H9 (cell line): ENCODE measurements around the gene HPCAL1. TPM values are rescaled to one million over a fixed set of nuclear protein-coding genes. Genes with fewer than 3 reads are reported as not detected.

Experiments used
- DNase-seq: peaks from one replicate; pipeline ENCODE4 v3.0.0-alpha.2; 2017
- H2AFZ ChIP-seq: one replicate; pipeline ENCODE4 v1.6.1; 2013; ENCODE audit warnings: mild to moderate bottlenecking, low read length, control low read depth, moderate library complexity
- H2AK5ac ChIP-seq: 2 replicates; pipeline ENCODE4 v1.6.1; 2013; ENCODE audit warnings: low read length, control low read depth, mixed read lengths; ENCODE audit not compliant: insufficient read length
- H2BK120ac ChIP-seq: one replicate; pipeline ENCODE4 v1.6.1; 2013; ENCODE audit warnings: low read depth, mild to moderate bottlenecking, low read length, control low read depth, inconsistent platforms; ENCODE audit not compliant: poor library complexity, severe bottlenecking
- H2BK12ac ChIP-seq: 2 replicates; pipeline ENCODE4 v1.6.1; 2013; ENCODE audit warnings: low read length, control low read depth, mixed read lengths, low read depth; ENCODE audit not compliant: insufficient read length
- H2BK15ac ChIP-seq: 2 replicates; pipeline ENCODE4 v1.6.1; 2013; ENCODE audit warnings: low read depth, low read length, control low read depth
- H2BK20ac ChIP-seq: one replicate; pipeline ENCODE4 v1.6.1; 2013; ENCODE audit warnings: low read depth, mild to moderate bottlenecking, low read length, control low read depth, inconsistent platforms; ENCODE audit not compliant: poor library complexity, severe bottlenecking
- H2BK5ac ChIP-seq: 2 replicates; pipeline ENCODE4 v1.6.1; 2013; ENCODE audit warnings: low read length, control low read depth, mixed read lengths; ENCODE audit not compliant: insufficient read length
- H3K14ac ChIP-seq: 2 replicates; pipeline ENCODE4 v1.6.1; 2013; ENCODE audit warnings: low read length, control low read depth; ENCODE audit not compliant: insufficient read depth
- H3K18ac ChIP-seq: 2 replicates; pipeline ENCODE4 v1.6.1; 2013; ENCODE audit warnings: low read depth, mild to moderate bottlenecking, mixed read lengths, low read length, control low read depth; ENCODE audit not compliant: insufficient read length
- H3K23ac ChIP-seq: 2 replicates; pipeline ENCODE4 v1.6.1; 2013; ENCODE audit warnings: low read length, control low read depth, mixed read lengths, low read depth; ENCODE audit not compliant: insufficient read length
- H3K23me2 ChIP-seq: 2 replicates; pipeline ENCODE4 v1.6.1; 2013; ENCODE audit warnings: low read depth, mild to moderate bottlenecking, mixed read lengths, low read length, control low read depth; ENCODE audit not compliant: insufficient read length, poor library complexity, severe bottlenecking
- H3K27ac ChIP-seq: 2 replicates; pipeline ENCODE4 v1.5.1; 2013; ENCODE audit warnings: low read length, control low read depth, mixed read lengths, low read depth; ENCODE audit not compliant: insufficient read length
- H3K27me3 ChIP-seq: 2 replicates; pipeline ENCODE4 v1.6.1; 2013; ENCODE audit warnings: low read length, control low read depth, inconsistent platforms; ENCODE audit not compliant: insufficient read depth
- H3K4ac ChIP-seq: 2 replicates; pipeline ENCODE4 v1.6.1; 2013; ENCODE audit warnings: low read depth, mild to moderate bottlenecking, control low read depth, inconsistent platforms, low read length, moderate library complexity
- H3K4me1 ChIP-seq: 2 replicates; pipeline ENCODE4 v1.6.1; 2013; ENCODE audit warnings: low read length, control low read depth, inconsistent platforms; ENCODE audit not compliant: insufficient read depth
- H3K4me2 ChIP-seq: 2 replicates; pipeline ENCODE4 v1.6.1; 2013; ENCODE audit warnings: low read length, control low read depth, mixed read lengths; ENCODE audit not compliant: insufficient read length, insufficient read depth
- H3K56ac ChIP-seq: 2 replicates; pipeline ENCODE4 v1.6.1; 2013; ENCODE audit warnings: low read depth, mild to moderate bottlenecking, mixed read lengths, low read length, control low read depth; ENCODE audit not compliant: insufficient read length
- H3K79me1 ChIP-seq: 2 replicates; pipeline ENCODE4 v1.6.1; 2013; ENCODE audit warnings: low read depth, mild to moderate bottlenecking, moderate library complexity, low read length, control low read depth, inconsistent platforms; ENCODE audit not compliant: insufficient read depth, poor library complexity, severe bottlenecking
- H3K79me2 ChIP-seq: 2 replicates; pipeline ENCODE4 v1.6.1; 2013; ENCODE audit warnings: low read length, control low read depth, inconsistent platforms; ENCODE audit not compliant: insufficient read depth
- H3K9ac ChIP-seq: 2 replicates; pipeline ENCODE4 v1.6.1; 2013; ENCODE audit warnings: low read length, control low read depth, mixed read lengths; ENCODE audit not compliant: insufficient read length; ENCODE audit errors: extremely low read depth
- H3K9me3 ChIP-seq: one replicate; pipeline ENCODE4 v1.6.1; 2013; ENCODE audit warnings: low read depth, low read length, inconsistent platforms; ENCODE audit not compliant: control insufficient read depth
- H3T11ph ChIP-seq: one replicate; pipeline ENCODE4 v1.6.1; 2013; ENCODE audit warnings: mild to moderate bottlenecking, low read length, control low read depth, inconsistent platforms
- H4K20me1 ChIP-seq: one replicate; pipeline ENCODE4 v1.6.1; 2013; ENCODE audit not compliant: control insufficient read depth, insufficient read length, insufficient read depth
- H4K5ac ChIP-seq: 2 replicates; pipeline ENCODE4 v1.6.1; 2013; ENCODE audit warnings: low read depth, mild to moderate bottlenecking, mixed read lengths, low read length, control low read depth; ENCODE audit not compliant: insufficient read length
- H4K8ac ChIP-seq: replicated peaks from 2 replicates; pipeline ENCODE4 v1.6.1; 2013; ENCODE audit warnings: low read length, control low read depth, mixed read lengths, low read depth; ENCODE audit not compliant: insufficient read length
- H4K91ac ChIP-seq: 2 replicates; pipeline ENCODE4 v1.6.1; 2013; ENCODE audit warnings: low read depth, mild to moderate bottlenecking, moderate library complexity, mixed read lengths, low read length, control low read depth; ENCODE audit not compliant: insufficient read length
- H3K27ac Mint-ChIP-seq, 3 experiments: 2 replicates in 2 of 3; 3 replicates in 1 of 3; pipeline ENCODE4 v1.8.0; 2020 to 2021; ENCODE audit warnings: mixed read lengths in 3 of 3, mild to moderate bottlenecking in 1 of 3, moderate library complexity in 1 of 3
- H3K27me3 Mint-ChIP-seq: 2 replicates; pipeline ENCODE4 v1.8.0; 2021; ENCODE audit warnings: low read depth, mild to moderate bottlenecking, moderate library complexity, mixed read lengths
- H3K36me3 Mint-ChIP-seq, 3 experiments: 2 replicates in 2 of 3; 3 replicates in 1 of 3; pipeline ENCODE4 v1.8.0; 2020 to 2021; ENCODE audit warnings: low read depth in 3 of 3, mixed read lengths in 3 of 3; ENCODE audit not compliant: insufficient read depth in 1 of 3
- H3K4me1 Mint-ChIP-seq, 2 experiments: 2 replicates each; pipeline ENCODE4 v1.8.0; 2020; ENCODE audit warnings: mixed read lengths in 2 of 2
- H3K4me3 Mint-ChIP-seq, 2 experiments: 2 replicates in 1 of 2; 3 replicates in 1 of 2; pipeline ENCODE4 v1.8.0; 2020 to 2021; ENCODE audit warnings: mild to moderate bottlenecking in 2 of 2, mixed read lengths in 2 of 2, moderate library complexity in 1 of 2
- H3K9me3 Mint-ChIP-seq, 2 experiments: 2 replicates in 1 of 2; 3 replicates in 1 of 2; pipeline ENCODE4 v1.8.0; 2020; ENCODE audit warnings: mild to moderate bottlenecking in 2 of 2, mixed read lengths in 2 of 2, moderate library complexity in 1 of 2
- CTCF ChIP-seq: fragments of 200-600 bp; sonication (generic); conservative IDR thresholded peaks from 3 replicates; pipeline ENCODE4 v1.8.0; 2021; ENCODE audit warnings: antibody characterized with exemption, mild to moderate bottlenecking
- WGBS: extraction: QIAGEN DNeasy Blood & Tissue Kit; methylation state at CpG from one replicate; pipeline ENCODE4 v1.1.7; 2013; ENCODE audit warnings: missing lambda C conversion rate, low lambda C conversion rate, mixed read lengths; ENCODE audit not compliant: insufficient read length; ENCODE audit errors: extremely low coverage; 5-methylcytosine and 5-hydroxymethylcytosine counted together
- total RNA-seq: library from RNA; stranded (reverse); gene quantifications from 2 replicates; pipeline ENCODE4 v1.2.1, GENCODE V29; 2021

The HPCAL1 gene
- total RNA-seq, 1 experiment from 2014 or later, result 4.7 TPM

- Histone ChIP-seq H2AK5ac (no peak overlapping the region), H4K8ac (no peak overlapping the region), H2BK5ac (no peak overlapping the region), H3K14ac (no peak overlapping the region), H3K27ac (no peak overlapping the region), H3K4ac (no peak overlapping the region), H2BK120ac (no peak overlapping the region), H3K18ac (no peak overlapping the region), H2BK15ac (no peak overlapping the region), H3K27me3 (no peaks in the 10 kb centered on the region), H3K9me3 (no peaks in the 10 kb centered on the region), H2BK12ac (no peak overlapping the region), H3K23ac (no peak overlapping the region), H4K5ac (no peak overlapping the region), H3K79me2 (no peaks in the 10 kb centered on the region), H3K4me2 (no peak overlapping the region), H3T11ph (no peak overlapping the region), H3K56ac (no peak overlapping the region), H3K79me1 (no peaks in the 10 kb centered on the region), H4K91ac (no peak overlapping the region), H2BK20ac (no peak overlapping the region), H2AFZ (no peak overlapping the region), H3K9ac (no peak overlapping the region), H4K20me1 (peaks cover 2% of the 10 kb centered on the region), H3K23me2 (no peaks in the 10 kb centered on the region), H3K4me1 (no peaks in the 10 kb centered on the region)
- DNase-seq, result no peak
- H3K36me3 Mint-ChIP-seq, result no peaks in the 10 kb centered on the region
- H3K4me3 Mint-ChIP-seq, result no peak overlapping the region
- peaks cover 0 to 8% of the 10 kb centered on the region in 2 experiments; a peak in 2 of 4 replicates for H3K4me1 Mint-ChIP-seq
- no peaks in the 10 kb centered on the region for H3K27me3 Mint-ChIP-seq
- no peak overlapping the region; a peak in 1 of 7 replicates for H3K27ac Mint-ChIP-seq
- TF ChIP-seq CTCF, result no peak
- H3K9me3 Mint-ChIP-seq, result peaks cover 3% of the 10 kb centered on the region in 2 experiments; a peak in 3 of 5 replicates
- WGBS, result no CpG with 5 or more reads among the region's 10 CpGs
Measured at GRCh38 chr2:10414591-10414990, 111.9 kb downstream of the HPCAL1 start.
